SU-DHL-6 (cell line): ENCODE measurements around the gene PTGES2.

ENCODE experiments used
- CTCF ChIP-seq: fragments of 200-600 bp; sonication (generic); IDR thresholded peaks from one replicate; pipeline ENCODE4 v1.5.1; 2017; ENCODE audit warnings: antibody characterized with exemption, mild to moderate bottlenecking, low read length, moderate library complexity; ENCODE audit not compliant: insufficient read depth, poor library complexity, severe bottlenecking
- EZH2phosphoT487 ChIP-seq: fragments of 200-600 bp; sonication (generic), shearing (Covaris generic); conservative IDR thresholded peaks from 2 replicates; pipeline ENCODE4 v1.6.1; 2018; ENCODE audit warnings: mild to moderate bottlenecking, antibody characterized with exemption, low read length, moderate library complexity, mixed read lengths

GRCh38 chr9:128163027-128163515, 35.5 kb upstream of the PTGES2 start:
- TF ChIP-seq CTCF, result no peak
- TF ChIP-seq EZH2phosphoT487, result no peak
